Hematopoietic multipotent progenitor cell (in vitro differentiated cells): ENCODE results near the gene CFAP73. TPM values are rescaled to one million over a fixed set of nuclear protein-coding genes. Genes with fewer than 3 reads are reported as not detected.

ENCODE experiments used
- DNase-seq, 3 donors: peaks; one replicate each; pipeline ENCODE4 v3.0.0-alpha.2; 2011 to 2015; ENCODE audit warnings: low read depth in 2 of 3, low spot score in 2 of 3
- total RNA-seq: library from RNA; depleted of rRNA; stranded (reverse); fragments of >200 nt; gene quantifications from one replicate; pipeline ENCODE4 v1.2.3, GENCODE V29; 2012

The CFAP73 gene
- total RNA-seq, 1 donor = not detected

- DNase-seq = no peak
Measured at GRCh38 chr12:113162102-113163029, 12.8 kb downstream of the CFAP73 start.

- no peak for DNase-seq
Measured at GRCh38 chr12:113163030-113163360, 13.5 kb downstream of the CFAP73 start.

DNA sequence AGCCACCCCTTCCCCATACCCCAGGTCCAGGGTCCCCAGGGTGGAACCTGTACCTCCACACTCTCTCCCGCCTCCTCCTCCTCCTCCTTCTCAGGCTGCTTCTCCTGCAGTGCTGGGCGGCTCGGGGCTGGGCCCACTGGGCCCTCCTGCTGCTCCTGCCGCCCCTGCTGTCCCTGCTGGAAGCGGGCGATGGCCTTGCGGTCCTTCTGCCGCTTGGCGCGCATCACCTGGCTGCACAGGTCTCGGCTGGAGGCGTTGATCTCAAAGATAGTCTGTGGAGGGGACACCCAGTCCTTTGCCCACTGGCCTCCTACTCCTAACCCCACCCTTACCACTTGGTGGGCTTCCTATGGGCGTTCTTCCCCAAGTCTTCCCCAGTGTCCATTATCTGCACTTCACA is 14.5 kb downstream of the CFAP73 start:
- DNase-seq = no peak

DNA sequence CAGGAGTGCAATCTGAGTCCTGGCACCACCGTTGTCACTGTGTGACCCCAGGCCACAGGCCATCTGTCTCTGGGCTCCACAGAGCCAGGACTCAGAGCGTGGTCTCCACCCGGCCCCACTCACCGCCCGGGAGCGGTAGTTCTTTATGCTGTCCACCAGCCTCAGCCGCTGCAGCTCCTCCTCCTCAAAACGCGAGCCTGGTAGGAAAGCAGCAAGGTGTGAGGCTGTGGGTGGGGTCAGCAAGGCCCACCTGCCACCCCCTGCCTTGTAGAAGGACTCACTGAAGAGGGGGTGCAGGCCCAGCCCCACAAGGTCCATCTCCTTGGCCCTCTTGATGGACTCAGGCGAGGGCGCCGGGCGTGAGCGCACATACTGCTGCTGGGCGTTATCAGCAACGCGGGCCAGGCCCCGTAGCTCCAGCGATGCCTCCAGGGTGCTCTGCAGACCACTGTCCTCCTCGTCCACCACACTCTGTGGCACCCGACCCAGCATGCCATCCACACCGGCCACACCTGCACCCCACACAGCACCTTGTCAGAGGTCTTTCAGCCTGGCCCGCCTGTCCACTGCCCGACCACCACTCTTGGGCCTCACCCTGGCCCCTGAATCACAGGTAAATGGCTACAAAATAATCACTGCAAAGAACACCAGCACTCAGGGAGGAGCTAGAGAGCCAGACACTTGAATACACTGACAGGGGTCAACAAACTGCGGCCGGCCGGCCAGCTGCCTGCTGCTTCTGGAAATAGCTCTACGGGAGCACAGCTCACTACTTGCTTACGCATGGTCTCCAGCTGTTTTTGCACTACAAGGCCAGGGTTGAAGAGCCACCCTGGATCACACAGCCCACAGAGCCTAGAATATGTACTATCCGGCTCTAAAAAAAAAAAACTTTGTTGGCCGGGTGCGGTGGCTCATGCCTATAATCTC is 16.3 kb downstream of the CFAP73 start:
- DNase-seq = no peak

- DNase-seq = no peak
Measured at GRCh38 chr12:113167868-113168267, 18.3 kb downstream of the CFAP73 start.

- no peak for DNase-seq
Measured at GRCh38 chr12:113169697-113170096, 20.2 kb downstream of the CFAP73 start.

GRCh38 chr12:113170457-113170856 is 20.9 kb downstream of the CFAP73 start:
- DNase-seq = no peak

DNA sequence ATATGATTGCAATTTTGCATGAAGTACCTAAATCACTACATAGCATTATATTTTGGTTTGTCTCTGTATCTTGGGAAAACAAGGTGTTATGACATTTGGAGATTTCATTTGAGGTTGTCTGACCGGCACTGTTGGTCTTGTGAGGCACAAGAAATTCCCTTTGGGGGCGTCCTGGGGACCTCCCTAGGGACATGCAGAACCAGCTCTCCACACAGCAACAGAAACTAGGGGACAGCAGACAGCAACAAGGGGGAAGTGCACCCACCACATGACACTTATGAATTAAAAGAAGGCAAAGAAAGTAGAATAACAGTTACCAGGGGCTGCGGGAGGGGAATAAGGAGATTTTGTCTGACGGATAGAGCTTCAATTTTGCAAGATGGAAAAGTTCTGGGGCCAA is 21.4 kb downstream of the CFAP73 start:
- DNase-seq = no peak

DNA sequence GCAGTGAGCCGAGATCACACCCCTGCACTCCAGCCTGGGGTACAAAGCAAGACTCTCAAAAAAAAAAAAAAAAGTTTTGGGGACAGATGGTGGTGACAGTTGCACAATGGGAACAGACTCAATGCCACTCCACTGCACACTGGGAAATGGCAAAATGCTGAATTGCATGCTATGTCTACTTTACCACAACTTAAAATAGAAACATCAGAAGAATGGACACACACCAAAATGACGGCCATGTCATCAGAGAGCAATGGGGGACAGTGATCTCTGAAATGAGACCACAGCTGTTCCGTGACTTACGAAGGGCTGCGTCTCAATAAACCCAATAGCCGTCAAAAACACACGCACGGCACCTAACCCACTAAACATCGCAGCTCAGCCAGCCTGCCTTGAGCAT is 22.0 kb downstream of the CFAP73 start:
- DNase-seq = no peak

GRCh38 chr12:113172185-113172584 is 22.7 kb downstream of the CFAP73 start:
- no peak for DNase-seq

- DNase-seq = no peak
Measured at GRCh38 chr12:113173081-113173698, 23.7 kb downstream of the CFAP73 start.

GRCh38 chr12:113174461-113175384 is 25.2 kb downstream of the CFAP73 start:
- DNase-seq = peak; percentile 54 to 76 (median 59)

DNA sequence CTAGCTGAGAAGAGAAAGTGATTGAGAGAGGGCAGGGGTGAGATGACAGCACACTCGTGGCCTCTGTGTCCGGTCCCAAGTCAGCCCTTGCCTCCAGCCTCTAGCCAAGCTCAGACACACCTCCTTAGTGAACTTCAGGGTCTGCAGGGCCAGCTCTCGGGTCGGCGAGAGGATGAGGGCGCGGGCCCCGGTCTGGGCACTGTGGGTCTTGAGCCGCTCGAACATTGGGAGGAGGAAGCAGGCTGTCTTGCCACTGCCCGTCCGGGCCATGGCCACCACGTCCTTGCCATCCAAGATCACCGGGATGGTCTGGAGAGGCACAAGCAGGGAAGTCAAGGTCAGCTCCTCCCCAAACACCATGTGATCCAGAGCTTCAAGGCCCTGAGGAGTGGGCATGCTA is 29.5 kb downstream of the CFAP73 start:
- DNase-seq = no peak

GRCh38 chr12:113180333-113180732 is 30.8 kb downstream of the CFAP73 start:
- DNase-seq = no peak

DNA sequence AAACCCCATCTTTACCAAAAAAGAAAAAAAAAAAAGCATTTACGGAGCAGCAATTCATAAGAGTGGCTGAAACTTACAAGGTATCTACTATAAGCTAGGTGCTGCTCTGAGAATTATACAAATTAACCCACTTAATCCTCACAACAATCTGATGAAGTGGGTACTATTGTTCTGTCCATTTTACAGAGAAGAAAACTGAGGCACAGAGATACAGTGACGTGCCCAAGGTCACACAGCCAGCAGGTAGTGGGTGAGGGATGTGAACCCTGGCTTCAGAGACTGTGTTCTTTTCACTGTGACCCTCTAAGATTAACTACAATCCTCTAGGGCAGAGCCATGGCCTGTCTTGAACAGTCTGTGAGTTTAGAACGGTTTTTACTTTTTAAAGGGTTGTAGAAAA is 32.5 kb downstream of the CFAP73 start:
- DNase-seq = no peak

- DNase-seq = no peak
Measured at GRCh38 chr12:113183030-113183589, 33.6 kb downstream of the CFAP73 start.

- DNase-seq = no peak
Measured at GRCh38 chr12:113184098-113184899, 34.8 kb downstream of the CFAP73 start.

DNA sequence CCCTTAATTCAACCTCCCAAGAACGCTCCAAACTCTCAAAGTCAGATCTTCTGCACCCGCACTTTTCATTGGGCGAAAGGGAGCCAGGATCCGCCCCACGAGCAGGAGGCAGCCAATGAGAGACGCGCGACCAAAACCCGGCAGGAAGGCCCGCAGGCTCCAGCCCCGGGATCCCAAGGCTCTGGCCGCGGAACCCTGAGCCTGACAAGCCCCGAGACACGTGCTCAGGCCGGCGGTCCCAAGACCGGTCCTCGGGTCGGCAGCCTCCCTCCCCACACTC is 35.3 kb downstream of the CFAP73 start:
- peak; percentile 77 to 93 (median 89) for DNase-seq
